Muscle layer of colon (tissue), 2 donors: ENCODE results near the gene CDC42SE1.
A peak's percentile ranks its signal among the peaks of the same experiment; 100 is the strongest.

Source experiments
- H3K27ac ChIP-seq: one replicate; pipeline ENCODE4 v1.7.0; 2013; ENCODE audit warnings: low read depth, mild to moderate bottlenecking, low read length, moderate library complexity
- H3K27me3 ChIP-seq, 2 donors: one replicate each; pipeline ENCODE4 v1.7.0; 2013; ENCODE audit warnings: low read length in 2 of 2, mild to moderate bottlenecking in 2 of 2; ENCODE audit not compliant: insufficient read depth in 2 of 2, control insufficient read depth in 1 of 2
- H3K36me3 ChIP-seq: one replicate; pipeline ENCODE4 v1.7.0; 2013; ENCODE audit warnings: mild to moderate bottlenecking, low read length; ENCODE audit not compliant: insufficient read depth
- H3K4me1 ChIP-seq: one replicate; pipeline ENCODE4 v1.7.0; 2013; ENCODE audit warnings: mild to moderate bottlenecking, low read length; ENCODE audit not compliant: insufficient read depth
- H3K4me3 ChIP-seq, 2 donors: one replicate each; pipeline ENCODE4 v1.7.0; 2013; ENCODE audit warnings: low read length in 2 of 2, low read depth in 1 of 2, mild to moderate bottlenecking in 1 of 2, moderate library complexity in 1 of 2
- H3K9ac ChIP-seq: one replicate; pipeline ENCODE4 v1.7.0; 2013; ENCODE audit warnings: low read length
- H3K9me3 ChIP-seq: one replicate; pipeline ENCODE4 v1.7.0; 2013; ENCODE audit warnings: mild to moderate bottlenecking, low read length
- donor health status: abdominal sarcoma.
- donor health status: Adenocarcinoma of cecum.

CDC42SE1 gene

GRCh38 chr1:151065089-151065645, 5.7 kb upstream of the CDC42SE1 start:
- Histone ChIP-seq H3K4me3 (no peak overlapping the region), H3K27me3 (no peaks in the 10 kb centered on the region), H3K9me3 (no peaks in the 10 kb centered on the region), H3K27ac (no peak overlapping the region), H3K9ac (no peak overlapping the region), H3K36me3 (no peaks in the 10 kb centered on the region), H3K4me1 (peaks cover 12% of the 10 kb centered on the region)

- no peak overlapping the region for H3K4me3 ChIP-seq
- peaks cover 12% of the 10 kb centered on the region for H3K4me1 ChIP-seq
- H3K9ac ChIP-seq: no peak overlapping the region
- no peak overlapping the region for H3K27ac ChIP-seq
- no peaks in the 10 kb centered on the region for H3K27me3 ChIP-seq
- no peaks in the 10 kb centered on the region for H3K9me3 ChIP-seq
- H3K36me3 ChIP-seq: no peaks in the 10 kb centered on the region
Measured at GRCh38 chr1:151062741-151063371, 3.4 kb upstream of the CDC42SE1 start.

GRCh38 chr1:151061704-151062103, 2.3 kb upstream of the CDC42SE1 start:
- peaks cover 23% of the 10 kb centered on the region for H3K4me1 ChIP-seq
- no peaks in the 10 kb centered on the region for H3K9me3 ChIP-seq
- no peak overlapping the region for H3K27ac ChIP-seq
- no peaks in the 10 kb centered on the region for H3K27me3 ChIP-seq
- H3K9ac ChIP-seq: no peak overlapping the region
- peaks cover 2% of the 10 kb centered on the region for H3K36me3 ChIP-seq
- no peak overlapping the region for H3K4me3 ChIP-seq

GRCh38 chr1:151060657-151061421, 1.4 kb upstream of the CDC42SE1 start:
- H3K27me3 ChIP-seq: no peaks in the 10 kb centered on the region
- H3K9me3 ChIP-seq: no peaks in the 10 kb centered on the region
- H3K4me1 ChIP-seq: peaks cover 32% of the 10 kb centered on the region
- H3K27ac ChIP-seq: peak overlapping the region; percentile 97
- H3K36me3 ChIP-seq: peaks cover 8% of the 10 kb centered on the region
- H3K4me3 ChIP-seq: peak overlapping the region in 1 of 2 donors; percentile 97
- H3K9ac ChIP-seq: peak overlapping the region; percentile 90

- H3K4me3 ChIP-seq: peak within 1 kb of the TSS; percentile 94 to 97
- H3K9ac ChIP-seq: peak within 1 kb of the TSS; percentile 90
- H3K27me3 ChIP-seq: no peaks in the 10 kb centered on the region
- peaks cover 36% of the 10 kb centered on the region for H3K4me1 ChIP-seq
- H3K36me3 ChIP-seq: peaks cover 15% of the 10 kb centered on the region
- H3K27ac ChIP-seq: peak within 1 kb of the TSS; percentile 97
- H3K9me3 ChIP-seq: no peaks in the 10 kb centered on the region
Measured at GRCh38 chr1:151060007-151060656, 710 bp upstream of the CDC42SE1 start, which contains the start of gene MLLT11. MLLT11 (plus strand) TSS chr1:151060397; CDS start chr1:151067225, 6,828 bp downstream.

- no peaks in the 10 kb centered on the region for H3K27me3 ChIP-seq
- peak overlapping the region; percentile 90 for H3K9ac ChIP-seq
- H3K36me3 ChIP-seq: peaks cover 28% of the 10 kb centered on the region
- peaks cover 36% of the 10 kb centered on the region for H3K4me1 ChIP-seq
- peak overlapping the region; percentile 97 for H3K27ac ChIP-seq
- peak overlapping the region; percentile 94 to 97 for H3K4me3 ChIP-seq
- H3K9me3 ChIP-seq: no peaks in the 10 kb centered on the region
Measured at GRCh38 chr1:151058692-151059091, 730 bp downstream of the CDC42SE1 start.

- H3K4me3 ChIP-seq: no peak overlapping the region
- peak overlapping the region; percentile 41 for H3K27ac ChIP-seq
- no peak overlapping the region for H3K9ac ChIP-seq
- peaks cover 42% of the 10 kb centered on the region for H3K36me3 ChIP-seq
- H3K4me1 ChIP-seq: peaks cover 34% of the 10 kb centered on the region
- no peaks in the 10 kb centered on the region for H3K27me3 ChIP-seq
- no peaks in the 10 kb centered on the region for H3K9me3 ChIP-seq
Measured at GRCh38 chr1:151056149-151056548, 3.3 kb downstream of the CDC42SE1 start.

GRCh38 chr1:151055581-151055980, 3.8 kb downstream of the CDC42SE1 start:
- no peaks in the 10 kb centered on the region for H3K9me3 ChIP-seq
- peak overlapping the region; percentile 41 for H3K27ac ChIP-seq
- H3K4me1 ChIP-seq: peaks cover 30% of the 10 kb centered on the region
- no peaks in the 10 kb centered on the region for H3K27me3 ChIP-seq
- H3K36me3 ChIP-seq: peaks cover 42% of the 10 kb centered on the region
- no peak overlapping the region for H3K9ac ChIP-seq
- H3K4me3 ChIP-seq: no peak overlapping the region

- H3K27ac ChIP-seq: peak overlapping the region; percentile 28
Measured at GRCh38 chr1:151054971-151055547, 4.4 kb downstream of the CDC42SE1 start.

GRCh38 chr1:151051356-151052009, 7.9 kb downstream of the CDC42SE1 start:
- H3K4me1 ChIP-seq: peaks cover 19% of the 10 kb centered on the region
- H3K9ac ChIP-seq: no peak overlapping the region
- no peak overlapping the region for H3K27ac ChIP-seq
- H3K27me3 ChIP-seq: no peaks in the 10 kb centered on the region
- H3K9me3 ChIP-seq: no peaks in the 10 kb centered on the region
- no peak overlapping the region for H3K4me3 ChIP-seq
- peaks cover 38% of the 10 kb centered on the region for H3K36me3 ChIP-seq

More at GRCh38 chr1:151054971-151055547, 4.4 kb downstream of the CDC42SE1 start:
- H3K27me3 ChIP-seq: no peaks in the 10 kb centered on the region
- H3K4me3 ChIP-seq: no peak overlapping the region
- peaks cover 30% of the 10 kb centered on the region for H3K4me1 ChIP-seq
- no peaks in the 10 kb centered on the region for H3K9me3 ChIP-seq
- H3K36me3 ChIP-seq: peaks cover 42% of the 10 kb centered on the region
- H3K9ac ChIP-seq: no peak overlapping the region
